IMR-90 (cell line): ENCODE results near the gene BASP1. TPM values are rescaled to one million over a fixed set of nuclear protein-coding genes. Genes with fewer than 3 reads are reported as not detected.
A peak's percentile ranks its signal among the peaks of the same experiment; 100 is the strongest.

ENCODE experiments used
- ATAC-seq: fragments of 200-7000 bp; cut with Tn5 transposase; 2 replicates; pipeline ENCODE4 v1.9.1; 2020; ENCODE audit warnings: low read depth, mild to moderate bottlenecking, moderate library complexity
- BruUV-seq: library from RNA; stranded (reverse); fragments of 400-500 nt; replicated peaks from 2 replicates; lab custom pipeline; 2021; lab: Mats Ljungman, UMichigan
- CTCF ChIA-PET: fragments of 300-600 bp; formaldehyde crosslinking; extraction: SDS; loops from one replicate; lab custom pipeline; 2021; ENCODE audit warnings: antibody characterized with exemption; lab: Yijun Ruan, JAX
- POLR2A ChIA-PET: fragments of 300-600 bp; sonication (Branson Sonifier 250); formaldehyde crosslinking; loops from one replicate; lab custom pipeline; 2022; ENCODE audit warnings: antibody characterized with exemption; ENCODE audit not compliant: unreplicated experiment; lab: Charles Lee
- DNase-seq: peaks from one replicate; pipeline ENCODE4 v3.0.0; 2013
- H2AFZ ChIP-seq: replicated peaks from 2 replicates; pipeline ENCODE3; 2013; ENCODE audit warnings: low read length, mild to moderate bottlenecking; ENCODE audit not compliant: poor library complexity
- H2AK5ac ChIP-seq: 2 replicates; pipeline ENCODE4 v1.6.1; 2013; ENCODE audit warnings: low read depth, low read length, inconsistent platforms
- H2AK9ac ChIP-seq: replicated peaks from 2 replicates; pipeline ENCODE3; 2013; ENCODE audit warnings: mild to moderate bottlenecking, low read depth, low read length, moderate library complexity; ENCODE audit not compliant: poor library complexity
- H2BK120ac ChIP-seq: 2 replicates; pipeline ENCODE4 v1.6.1; 2013; ENCODE audit warnings: low read depth, low read length, inconsistent platforms
- H2BK15ac ChIP-seq: 3 replicates; pipeline ENCODE4 v1.6.1; 2013; ENCODE audit warnings: low read depth, low read length, inconsistent platforms
- H2BK20ac ChIP-seq: 2 replicates; pipeline ENCODE4 v1.6.1; 2013; ENCODE audit warnings: low read depth, mild to moderate bottlenecking, inconsistent platforms, low read length, moderate library complexity
- H2BK5ac ChIP-seq: 2 replicates; pipeline ENCODE4 v1.6.1; 2013; ENCODE audit warnings: mild to moderate bottlenecking, low read depth, low read length, inconsistent platforms; ENCODE audit not compliant: poor library complexity, severe bottlenecking
- H3K14ac ChIP-seq: replicated peaks from 2 replicates; pipeline ENCODE4 v1.6.1; 2013; ENCODE audit warnings: low read depth, low read length, inconsistent platforms
- H3K18ac ChIP-seq: 2 replicates; pipeline ENCODE4 v1.6.1; 2013; ENCODE audit warnings: low read depth, low read length, control low read depth
- H3K23ac ChIP-seq: 2 replicates; pipeline ENCODE4 v1.6.1; 2013; ENCODE audit warnings: low read depth, low read length, inconsistent platforms
- H3K27ac ChIP-seq: 2 replicates; pipeline ENCODE4 v1.5.1; 2013; ENCODE audit warnings: mild to moderate bottlenecking, control low read depth, low read length; ENCODE audit not compliant: insufficient read depth
- H3K27me3 ChIP-seq: 2 replicates; pipeline ENCODE4 v1.6.1; 2013; ENCODE audit warnings: low read length; ENCODE audit not compliant: control insufficient read depth, insufficient read depth
- H3K36me3 ChIP-seq: 2 replicates; pipeline ENCODE4 v1.6.1; 2013; ENCODE audit warnings: low read length, mixed read lengths; ENCODE audit not compliant: control insufficient read depth, insufficient read depth
- H3K4ac ChIP-seq: 2 replicates; pipeline ENCODE4 v1.6.1; 2013; ENCODE audit warnings: low read depth, low read length, inconsistent platforms
- H3K4me1 ChIP-seq: 2 replicates; pipeline ENCODE4 v1.6.1; 2013; ENCODE audit warnings: low read length, mixed read lengths; ENCODE audit not compliant: control insufficient read depth, insufficient read depth
- H3K4me2 ChIP-seq: 2 replicates; pipeline ENCODE4 v1.6.1; 2013; ENCODE audit warnings: low read depth, mild to moderate bottlenecking, control low read depth, low read length, moderate library complexity
- H3K4me3 ChIP-seq: 2 replicates; pipeline ENCODE4 v1.5.1; 2013; ENCODE audit warnings: low read depth, mild to moderate bottlenecking, control low read depth, low read length, moderate library complexity; ENCODE audit not compliant: insufficient read depth
- H3K56ac ChIP-seq: 2 replicates; pipeline ENCODE4 v1.6.1; 2013; ENCODE audit warnings: low read length, inconsistent platforms; ENCODE audit not compliant: insufficient read depth; ENCODE audit errors: extremely low read depth
- H3K79me1 ChIP-seq, 2 experiments: 2 replicates each; pipeline ENCODE4 v1.6.1; 2013; ENCODE audit warnings: low read length in 2 of 2, inconsistent platforms in 1 of 2, low read depth in 1 of 2
- H3K9ac ChIP-seq: 2 replicates; pipeline ENCODE4 v1.6.1; 2013; ENCODE audit warnings: low read depth, low read length, control low read depth
- H3K9me1 ChIP-seq: 2 replicates; pipeline ENCODE4 v1.6.1; 2013; ENCODE audit warnings: low read length, inconsistent platforms; ENCODE audit not compliant: insufficient read depth
- H3K9me3 ChIP-seq: 2 replicates; pipeline ENCODE4 v1.6.1; 2013; ENCODE audit warnings: low read length; ENCODE audit not compliant: control insufficient read depth, insufficient read depth
- H4K20me1 ChIP-seq: 2 replicates; pipeline ENCODE4 v1.6.1; 2013; ENCODE audit warnings: low read length, inconsistent platforms; ENCODE audit not compliant: insufficient read depth
- H4K5ac ChIP-seq: 2 replicates; pipeline ENCODE4 v1.6.1; 2013; ENCODE audit warnings: mild to moderate bottlenecking, low read depth, low read length, control low read depth
- H4K8ac ChIP-seq, 2 experiments: 2 replicates each; pipeline ENCODE4 v1.6.1; 2013; ENCODE audit warnings: low read depth in 2 of 2, low read length in 2 of 2, control low read depth in 1 of 2, inconsistent platforms in 1 of 2
- H4K91ac ChIP-seq: 2 replicates; pipeline ENCODE4 v1.6.1; 2013; ENCODE audit warnings: low read depth, low read length, inconsistent platforms; ENCODE audit not compliant: insufficient read depth
- BHLHE40 ChIP-seq: fragments of 150-350 bp; IDR thresholded peaks from 2 replicates; pipeline ENCODE4 v1.6.1; 2016; ENCODE audit warnings: mild to moderate bottlenecking, low read depth, low read length
- CEBPB ChIP-seq: IDR thresholded peaks from 2 replicates; pipeline ENCODE4 v1.6.1; 2012; ENCODE audit warnings: low read depth, low read length, improper control_type of control experiment
- CHD1 ChIP-seq: IDR thresholded peaks from 2 replicates; pipeline ENCODE4 v1.6.1; 2012; ENCODE audit warnings: low read depth, low read length, improper control_type of control experiment
- FOS ChIP-seq: fragments of 150-350 bp; IDR thresholded peaks from 2 replicates; pipeline ENCODE4 v1.6.1; 2016; ENCODE audit warnings: low read depth, low read length
- MAFK ChIP-seq: IDR thresholded peaks from 2 replicates; pipeline ENCODE4 v1.6.1; 2012; ENCODE audit warnings: low read depth, low read length, improper control_type of control experiment
- MAZ ChIP-seq: IDR thresholded peaks from 2 replicates; pipeline ENCODE4 v1.6.1; 2012; ENCODE audit warnings: low read depth, mild to moderate bottlenecking, low read length, improper control_type of control experiment, moderate library complexity, borderline replicate concordance
- MXI1 ChIP-seq: IDR thresholded peaks from 2 replicates; pipeline ENCODE4 v1.6.1; 2012; ENCODE audit warnings: low read depth, mild to moderate bottlenecking, low read length, moderate library complexity, borderline replicate concordance
- NFE2L2 ChIP-seq: fragments of 150-350 bp; IDR thresholded peaks from 2 replicates; pipeline ENCODE4 v1.6.1; 2016; ENCODE audit warnings: low read depth, mild to moderate bottlenecking, low read length
- POLR2A ChIP-seq: IDR thresholded peaks from 2 replicates; pipeline ENCODE4 v1.6.1; 2012; ENCODE audit warnings: mild to moderate bottlenecking, low read depth, low read length
- RAD21 ChIP-seq: IDR thresholded peaks from 2 replicates; pipeline ENCODE4 v1.6.1; 2012; ENCODE audit warnings: low read length, improper control_type of control experiment
- RCOR1 ChIP-seq: IDR thresholded peaks from 2 replicates; pipeline ENCODE4 v1.6.1; 2012; ENCODE audit warnings: mild to moderate bottlenecking, low read length, improper control_type of control experiment; ENCODE audit not compliant: insufficient replicate concordance
- RFX5 ChIP-seq: IDR thresholded peaks from 2 replicates; pipeline ENCODE4 v1.8.0; 2012; ENCODE audit warnings: low read depth, mild to moderate bottlenecking, low read length, moderate library complexity
- SMC3 ChIP-seq: fragments of 150-350 bp; IDR thresholded peaks from 2 replicates; pipeline ENCODE4 v1.6.1; 2016; ENCODE audit warnings: low read depth, mild to moderate bottlenecking, antibody characterized with exemption, low read length, moderate library complexity
- WGBS, 2 experiments: methylation state at CpG; one replicate each; pipeline versions ENCODE4 v1.1.5 to v1.1.7; 2013; ENCODE audit warnings: missing lambda C conversion rate in 2 of 2; ENCODE audit not compliant: insufficient read length in 1 of 2; ENCODE audit errors: extremely low coverage in 2 of 2; 5-methylcytosine and 5-hydroxymethylcytosine counted together
- dilution Hi-C: fragments of 300-500 bp; cut with HindIII; formaldehyde crosslinking; loops from one replicate; pipeline ENCODE4 v1.14.3; 2018; ENCODE audit warnings: low sequenced_read_pairs; ENCODE audit not compliant: unreplicated experiment
- in situ Hi-C: fragments of 300-500 bp; cut with MboI; formaldehyde crosslinking; loops from 3 replicates; pipeline ENCODE4 v1.14.3; 2019; ENCODE audit warnings: low sequenced_read_pairs, inconsistent platforms, mixed read lengths
- intact Hi-C: fragments of 100-400 bp; cut with micrococcal nuclease; formaldehyde crosslinking; loops from 2 replicates; pipeline ENCODE4 v1.10.0; 2022
- polyA plus RNA-seq, 3 experiments: library from polyadenylated mRNA; depleted of rRNA; stranded (reverse); fragments of >200 nt; gene quantifications; 2 replicates each; pipeline ENCODE4 v1.2.3, GENCODE V29; 2012; ENCODE audit warnings: low replicate concordance in 1 of 3
- total RNA-seq: library from RNA; depleted of rRNA; stranded (reverse); fragments of >200 nt; gene quantifications from 2 replicates; pipeline ENCODE4 v1.2.3, GENCODE V29; 2012
- TF ChIP-seq, protein P1 (sequence below): fragments of 150-350 bp; IDR thresholded peaks from 2 replicates; pipeline ENCODE4 v1.6.1; 2017; ENCODE audit warnings: mild to moderate bottlenecking, antibody characterized with exemption, low read length, low read depth
- TF ChIP-seq, protein P2 (sequence below): conservative IDR thresholded peaks from 2 replicates; pipeline ENCODE4 v1.5.1; 2012; ENCODE audit warnings: mild to moderate bottlenecking, low read depth, low read length, improper control_type of control experiment
- TF ChIP-seq, protein P3 (sequence below): fragments of 150-350 bp; IDR thresholded peaks from 2 replicates; pipeline ENCODE4 v1.6.1; 2016; ENCODE audit warnings: low read depth, mild to moderate bottlenecking, low read length, moderate library complexity, borderline replicate concordance

Gene BASP1
- total and polyA plus RNA-seq, 2 of the 4 experiments (the other 2 are of a cell fraction) = 39.6 to 103 TPM

GRCh38 chr5:17227868-17228267, 10.4 kb downstream of the BASP1 start:
- Histone ChIP-seq H3K9ac (no peak overlapping the region), H2AK9ac (no peak overlapping the region), H2BK120ac (no peak overlapping the region), H3K27me3 (no peaks in the 10 kb centered on the region), H3K18ac (peak overlapping the region; percentile 72; the same call in 1 of the 2 replicates), H3K23ac (no peak overlapping the region), H4K8ac (no peak overlapping the region), H2AK5ac (no peak overlapping the region), H2BK20ac (no peak overlapping the region), H3K4me2 (no peak overlapping the region), H2AFZ (no peak overlapping the region), H3K56ac (no peak overlapping the region), H2BK5ac (peak overlapping the region; percentile 7), H4K91ac (no peak overlapping the region), H3K79me1 (peaks cover 24 to 78% of the 10 kb centered on the region in 2 experiments), H4K20me1 (peaks cover 83% of the 10 kb centered on the region), H3K14ac (no peak overlapping the region), H4K5ac (no peak overlapping the region), H3K36me3 (peaks cover 31% of the 10 kb centered on the region), H3K4me3 (no peak overlapping the region), H3K27ac (no peak overlapping the region), H3K4ac (no peak overlapping the region), H2BK15ac (no peak overlapping the region), H3K9me3 (no peaks in the 10 kb centered on the region), H3K4me1 (peaks cover 30% of the 10 kb centered on the region), H3K9me1 (peaks cover 40% of the 10 kb centered on the region)
- no TSS peak for BruUV-seq
- WGBS, 2 experiments = no CpG with 5 or more reads among the region's 1 CpG
- TF ChIP-seq POLR2A = no peak
- no peak for TF ChIP-seq MXI1
- TF ChIP-seq RFX5 = no peak
- no peak for TF ChIP-seq CHD1
- TF ChIP-seq MAZ = no peak
- no peak for TF ChIP-seq RAD21
- no peak for TF ChIP-seq RCOR1
- TF ChIP-seq, protein P1, sequence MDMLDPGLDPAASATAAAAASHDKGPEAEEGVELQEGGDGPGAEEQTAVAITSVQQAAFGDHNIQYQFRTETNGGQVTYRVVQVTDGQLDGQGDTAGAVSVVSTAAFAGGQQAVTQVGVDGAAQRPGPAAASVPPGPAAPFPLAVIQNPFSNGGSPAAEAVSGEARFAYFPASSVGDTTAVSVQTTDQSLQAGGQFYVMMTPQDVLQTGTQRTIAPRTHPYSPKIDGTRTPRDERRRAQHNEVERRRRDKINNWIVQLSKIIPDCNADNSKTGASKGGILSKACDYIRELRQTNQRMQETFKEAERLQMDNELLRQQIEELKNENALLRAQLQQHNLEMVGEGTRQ = no peak
- TF ChIP-seq CEBPB = no peak
- no peak for TF ChIP-seq SMC3
- TF ChIP-seq FOS = no peak
- no peak for TF ChIP-seq MAFK
- TF ChIP-seq, protein P2, sequence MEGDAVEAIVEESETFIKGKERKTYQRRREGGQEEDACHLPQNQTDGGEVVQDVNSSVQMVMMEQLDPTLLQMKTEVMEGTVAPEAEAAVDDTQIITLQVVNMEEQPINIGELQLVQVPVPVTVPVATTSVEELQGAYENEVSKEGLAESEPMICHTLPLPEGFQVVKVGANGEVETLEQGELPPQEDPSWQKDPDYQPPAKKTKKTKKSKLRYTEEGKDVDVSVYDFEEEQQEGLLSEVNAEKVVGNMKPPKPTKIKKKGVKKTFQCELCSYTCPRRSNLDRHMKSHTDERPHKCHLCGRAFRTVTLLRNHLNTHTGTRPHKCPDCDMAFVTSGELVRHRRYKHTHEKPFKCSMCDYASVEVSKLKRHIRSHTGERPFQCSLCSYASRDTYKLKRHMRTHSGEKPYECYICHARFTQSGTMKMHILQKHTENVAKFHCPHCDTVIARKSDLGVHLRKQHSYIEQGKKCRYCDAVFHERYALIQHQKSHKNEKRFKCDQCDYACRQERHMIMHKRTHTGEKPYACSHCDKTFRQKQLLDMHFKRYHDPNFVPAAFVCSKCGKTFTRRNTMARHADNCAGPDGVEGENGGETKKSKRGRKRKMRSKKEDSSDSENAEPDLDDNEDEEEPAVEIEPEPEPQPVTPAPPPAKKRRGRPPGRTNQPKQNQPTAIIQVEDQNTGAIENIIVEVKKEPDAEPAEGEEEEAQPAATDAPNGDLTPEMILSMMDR = no peak
- no peak for TF ChIP-seq NFE2L2
- TF ChIP-seq, protein P3, sequence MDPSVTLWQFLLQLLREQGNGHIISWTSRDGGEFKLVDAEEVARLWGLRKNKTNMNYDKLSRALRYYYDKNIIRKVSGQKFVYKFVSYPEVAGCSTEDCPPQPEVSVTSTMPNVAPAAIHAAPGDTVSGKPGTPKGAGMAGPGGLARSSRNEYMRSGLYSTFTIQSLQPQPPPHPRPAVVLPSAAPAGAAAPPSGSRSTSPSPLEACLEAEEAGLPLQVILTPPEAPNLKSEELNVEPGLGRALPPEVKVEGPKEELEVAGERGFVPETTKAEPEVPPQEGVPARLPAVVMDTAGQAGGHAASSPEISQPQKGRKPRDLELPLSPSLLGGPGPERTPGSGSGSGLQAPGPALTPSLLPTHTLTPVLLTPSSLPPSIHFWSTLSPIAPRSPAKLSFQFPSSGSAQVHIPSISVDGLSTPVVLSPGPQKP = no peak
- no peak for TF ChIP-seq BHLHE40
- dilution Hi-C loops = no loop called here
- DNase-seq (no peak), ATAC-seq (no peak)
- CTCF ChIA-PET = no interaction called here
- POLR2A ChIA-PET = no interaction called here
- intact Hi-C loops = no loop called here
- in situ Hi-C loops = no loop called here
